ENCODE data around the gene KDM1A.

KDM1A gene

GRCh38 chr1:23057301-23057700 is 38.0 kb downstream of the KDM1A start:
- H3K27ac ChIP-seq = no peak overlapping the region
- no peaks in the 10 kb centered on the region for H3K79me2 ChIP-seq (ENCODE audit: insufficient read depth, low read depth)
- H3K27me3 ChIP-seq (ENCODE audit: insufficient read depth, low read depth) = no peaks in the 10 kb centered on the region
- H4K20me1 ChIP-seq (ENCODE audit: insufficient read depth) = no peaks in the 10 kb centered on the region
- H3K9ac ChIP-seq = no peak overlapping the region
- H3K36me3 ChIP-seq (ENCODE audit: insufficient read depth) = no peaks in the 10 kb centered on the region
- H3K4me3 ChIP-seq (IDR thresholded peaks at IDR 0.05; ENCODE audit: insufficient read depth, low read depth, low read length) = no peak overlapping the region
- no peak overlapping the region for H3K4me2 ChIP-seq
- TF ChIP-seq CTCF (conservative IDR thresholded peaks at IDR 0.05; ENCODE audit: low read depth, low read length) = no peak
- no peak overlapping the region for H2AFZ ChIP-seq (ENCODE audit: low read depth)
- H3K4me1 ChIP-seq (ENCODE audit: low read depth, poor library complexity, severe bottlenecking) = no peaks in the 10 kb centered on the region

- Histone ChIP-seq H3K4me2 (no peak overlapping the region), H4K20me1 (ENCODE audit: insufficient read depth) (no peaks in the 10 kb centered on the region), H3K27ac (no peak overlapping the region), H3K4me1 (ENCODE audit: low read depth, poor library complexity, severe bottlenecking) (no peaks in the 10 kb centered on the region), H3K4me3 (IDR thresholded peaks at IDR 0.05; ENCODE audit: insufficient read depth, low read depth, low read length) (no peak overlapping the region), H3K27me3 (ENCODE audit: insufficient read depth, low read depth) (no peaks in the 10 kb centered on the region), H3K9ac (no peak overlapping the region), H3K79me2 (ENCODE audit: insufficient read depth, low read depth) (no peaks in the 10 kb centered on the region), H2AFZ (ENCODE audit: low read depth) (no peak overlapping the region), H3K36me3 (ENCODE audit: insufficient read depth) (no peaks in the 10 kb centered on the region)
- TF ChIP-seq CTCF (conservative IDR thresholded peaks at IDR 0.05; ENCODE audit: low read depth, low read length) = no peak
Measured at GRCh38 chr1:23062271-23062670, 43.0 kb downstream of the KDM1A start.

GRCh38 chr1:23065385-23065784 is 46.1 kb downstream of the KDM1A start:
- Histone ChIP-seq H3K27me3 (ENCODE audit: insufficient read depth, low read depth) (no peaks in the 10 kb centered on the region), H3K36me3 (ENCODE audit: insufficient read depth) (no peaks in the 10 kb centered on the region), H3K9ac (no peak overlapping the region), H4K20me1 (ENCODE audit: insufficient read depth) (no peaks in the 10 kb centered on the region), H2AFZ (ENCODE audit: low read depth) (no peak overlapping the region), H3K79me2 (ENCODE audit: insufficient read depth, low read depth) (no peaks in the 10 kb centered on the region), H3K4me3 (IDR thresholded peaks at IDR 0.05; ENCODE audit: insufficient read depth, low read depth, low read length) (no peak overlapping the region), H3K27ac (no peak overlapping the region), H3K4me2 (no peak overlapping the region), H3K4me1 (ENCODE audit: low read depth, poor library complexity, severe bottlenecking) (no peaks in the 10 kb centered on the region)
- no peak for TF ChIP-seq CTCF (conservative IDR thresholded peaks at IDR 0.05; ENCODE audit: low read depth, low read length)

- H3K9ac ChIP-seq = no peak overlapping the region
- TF ChIP-seq CTCF (conservative IDR thresholded peaks at IDR 0.05; ENCODE audit: low read depth, low read length) = no peak
- no peak overlapping the region for H3K27ac ChIP-seq
- H3K79me2 ChIP-seq (ENCODE audit: insufficient read depth, low read depth) = no peaks in the 10 kb centered on the region
- H3K27me3 ChIP-seq (ENCODE audit: insufficient read depth, low read depth) = no peaks in the 10 kb centered on the region
- no peaks in the 10 kb centered on the region for H3K4me1 ChIP-seq (ENCODE audit: low read depth, poor library complexity, severe bottlenecking)
- H3K4me2 ChIP-seq = no peak overlapping the region
- no peaks in the 10 kb centered on the region for H3K36me3 ChIP-seq (ENCODE audit: insufficient read depth)
- no peaks in the 10 kb centered on the region for H4K20me1 ChIP-seq (ENCODE audit: insufficient read depth)
- no peak overlapping the region for H2AFZ ChIP-seq (ENCODE audit: low read depth)
- no peak overlapping the region for H3K4me3 ChIP-seq (IDR thresholded peaks at IDR 0.05; ENCODE audit: insufficient read depth, low read depth, low read length)
Measured at GRCh38 chr1:23066075-23066474, 46.8 kb downstream of the KDM1A start.

All from KMS-11 (cell line).